Activated CD8-positive, alpha-beta T cell treated with anti-CD3 and anti-CD28 coated beads for 36 hours (primary cell): Measurements from ENCODE around the gene LMO2. TPM values are rescaled to one million over a fixed set of nuclear protein-coding genes. Genes with fewer than 3 reads are reported as not detected.

Experiments
- ATAC-seq: fragments of 200-7000 bp; cut with Tn5 transposase; one replicate; pipeline ENCODE4 v1.10.0; 2021; ENCODE audit warnings: mild to moderate bottlenecking, moderate library complexity
- CTCF ChIA-PET: fragments of 350-600 bp; sonication (Branson Sonifier 250); formaldehyde crosslinking; loops from one replicate; lab custom pipeline; 2021; ENCODE audit warnings: antibody characterized with exemption; lab: Charles Lee
- POLR2A ChIA-PET: fragments of 350-600 bp; sonication (Branson Sonifier 250); formaldehyde crosslinking; loops from one replicate; lab custom pipeline; 2021; ENCODE audit warnings: antibody characterized with exemption; lab: Charles Lee
- DNase-seq: peaks from one replicate; pipeline ENCODE4 v3.0.0-alpha.2; 2020
- H3K27ac Mint-ChIP-seq: one replicate; pipeline ENCODE4 v1.8.0; 2021; ENCODE audit warnings: mild to moderate bottlenecking, mixed read lengths
- H3K27me3 Mint-ChIP-seq: one replicate; pipeline ENCODE4 v1.8.0; 2021; ENCODE audit warnings: mixed read lengths
- H3K36me3 Mint-ChIP-seq: one replicate; pipeline ENCODE4 v1.8.0; 2021; ENCODE audit warnings: low read depth, mixed read lengths
- H3K4me1 Mint-ChIP-seq: one replicate; pipeline ENCODE4 v1.8.0; 2021; ENCODE audit warnings: low read depth, mixed read lengths
- H3K4me3 Mint-ChIP-seq: one replicate; pipeline ENCODE4 v1.8.0; 2021; ENCODE audit warnings: mild to moderate bottlenecking, moderate library complexity, mixed read lengths
- H3K9me3 Mint-ChIP-seq: one replicate; pipeline ENCODE4 v1.8.0; 2021; ENCODE audit warnings: mixed read lengths
- CTCF ChIP-seq: fragments of 200-600 bp; IDR thresholded peaks from one replicate; pipeline ENCODE4 v1.8.0; 2022; ENCODE audit warnings: antibody characterized with exemption, mild to moderate bottlenecking
- intact Hi-C: fragments of 100-400 bp; cut with micrococcal nuclease; formaldehyde crosslinking; loops from one replicate; pipeline ENCODE4 v1.10.0; 2022
- total RNA-seq, 2 experiments: library from RNA; stranded (reverse); gene quantifications; one replicate each; pipeline ENCODE4 v1.2.3, GENCODE V29; 2021

The LMO2 gene
- total RNA-seq, 2 experiments from 2014 or later, result not detected

GRCh38 chr11:33857933-33858371 is 33.9 kb downstream of the LMO2 start:
- DNase-seq (peak; percentile 86), ATAC-seq (peak; percentile 90)
- Mint-ChIP-seq H3K4me1 (no peaks in the 10 kb centered on the region), H3K36me3 (no peaks in the 10 kb centered on the region), H3K27me3 (peaks cover 34% of the 10 kb centered on the region), H3K27ac (no peak overlapping the region), H3K4me3 (no peak overlapping the region), H3K9me3 (no peaks in the 10 kb centered on the region)
- ChIA-PET CTCF (interaction anchor here (0.6 to 9.2 kb wide), 37 partner anchors 9 to 636 kb away, joined by 3 to 103 read pairs (median 4); partner anchors contain the start of gene LMO2), POLR2A (no interaction called here)
- TF ChIP-seq CTCF, result peak; percentile 86
- intact Hi-C loops, result loop anchor here (1.0 to 2.0 kb wide), 2 partner anchors 113 to 130 kb away; no protein-coding TSS in a partner anchor

- POLR2A ChIA-PET, result no interaction called here
- CTCF ChIA-PET, result interaction anchor here (4.2 to 9.2 kb wide), 2 partner anchors 115 to 132 kb away, joined by 38 to 103 read pairs; no protein-coding TSS in a partner anchor
- no peak for ATAC-seq
- TF ChIP-seq CTCF, result no peak
- no peak overlapping the region for H3K27ac Mint-ChIP-seq
- H3K4me1 Mint-ChIP-seq, result no peaks in the 10 kb centered on the region
- peaks cover 28% of the 10 kb centered on the region for H3K27me3 Mint-ChIP-seq
- no peak for DNase-seq
- H3K36me3 Mint-ChIP-seq, result no peaks in the 10 kb centered on the region
- intact Hi-C loops, result no loop called here
- no peak overlapping the region for H3K4me3 Mint-ChIP-seq
- H3K9me3 Mint-ChIP-seq, result no peaks in the 10 kb centered on the region
Observed at GRCh38 chr11:33855500-33855899, 36.4 kb downstream of the LMO2 start.

GRCh38 chr11:33848717-33849390 is 43.0 kb downstream of the LMO2 start:
- intact Hi-C loops, result no loop called here
- ChIA-PET POLR2A (interaction anchor here (0.7 kb wide), 2 partner anchors 44 to 60 kb away, joined by 3 read pairs; no protein-coding TSS in a partner anchor), CTCF (interaction anchor here (1.1 to 2.5 kb wide), 3 partner anchors 9 to 138 kb away, joined by 3 to 13 read pairs (median 5); no protein-coding TSS in a partner anchor)
- no peaks in the 10 kb centered on the region for H3K4me1 Mint-ChIP-seq
- H3K4me3 Mint-ChIP-seq, result no peak overlapping the region
- TF ChIP-seq CTCF, result no peak
- H3K36me3 Mint-ChIP-seq, result no peaks in the 10 kb centered on the region
- no peaks in the 10 kb centered on the region for H3K9me3 Mint-ChIP-seq
- DNase-seq, result no peak
- ATAC-seq, result no peak
- no peak overlapping the region for H3K27ac Mint-ChIP-seq
- H3K27me3 Mint-ChIP-seq, result peaks cover 23% of the 10 kb centered on the region

GRCh38 chr11:33847251-33847650 is 44.6 kb downstream of the LMO2 start:
- POLR2A ChIA-PET, result no interaction called here
- Mint-ChIP-seq H3K27me3 (peaks cover 21% of the 10 kb centered on the region), H3K9me3 (no peaks in the 10 kb centered on the region), H3K36me3 (no peaks in the 10 kb centered on the region), H3K4me1 (no peaks in the 10 kb centered on the region), H3K4me3 (no peak overlapping the region), H3K27ac (no peak overlapping the region)
- CTCF ChIA-PET, result interaction anchor here (2.5 kb wide), 1 partner anchor 10 kb away, joined by 13 read pairs; no protein-coding TSS in a partner anchor
- ATAC-seq (no peak), DNase-seq (no peak)
- no peak for TF ChIP-seq CTCF
- intact Hi-C loops, result no loop called here

- no peak for TF ChIP-seq CTCF
- POLR2A ChIA-PET, result no interaction called here
- Mint-ChIP-seq H3K27ac (no peak overlapping the region), H3K4me3 (no peak overlapping the region), H3K9me3 (no peaks in the 10 kb centered on the region), H3K4me1 (no peaks in the 10 kb centered on the region), H3K36me3 (no peaks in the 10 kb centered on the region), H3K27me3 (peaks cover 20% of the 10 kb centered on the region)
- ATAC-seq (no peak), DNase-seq (no peak)
- CTCF ChIA-PET, result interaction anchor here (2.0 to 2.9 kb wide), 2 partner anchors 9 to 144 kb away, joined by 7 to 10 read pairs; no protein-coding TSS in a partner anchor
- intact Hi-C loops, result no loop called here
Observed at GRCh38 chr11:33844236-33844635, 47.6 kb downstream of the LMO2 start.
